DOHH2 (cell line): ENCODE measurements around the gene PPFIA3.

Source experiments
- CTCF ChIP-seq: fragments of 200-600 bp; sonication (generic); IDR thresholded peaks from one replicate; pipeline ENCODE4 v1.5.1; 2014; ENCODE audit warnings: antibody characterized with exemption, mild to moderate bottlenecking, low read depth, low read length; ENCODE audit not compliant: poor library complexity, severe bottlenecking
- EZH2phosphoT487 ChIP-seq: fragments of 200-600 bp; sonication (generic); IDR thresholded peaks from 2 replicates; pipeline ENCODE4 v1.6.1; 2017; ENCODE audit warnings: borderline replicate concordance, mild to moderate bottlenecking, antibody characterized with exemption, low read length, moderate library complexity, mixed read lengths

- TF ChIP-seq CTCF (peak; percentile 99), EZH2phosphoT487 (no peak)
These were observed 12.7 kb upstream of the PPFIA3 start for GRCh38 chr19:49106648-49107135.
